Glutamatergic neuron (in vitro differentiated cells): ENCODE results near the gene ADAM17. TPM values are rescaled to one million over a fixed set of nuclear protein-coding genes. Genes with fewer than 3 reads are reported as not detected.
"Not testable (repeated sequence)": the region's sequence is repeated elsewhere in the genome, so short reads cannot be mapped to it uniquely, and the experiment has no call there.

ENCODE experiments used
- DNase-seq: peaks from one replicate; pipeline ENCODE4 v3.0.0; 2022
- H3K27ac Mint-ChIP-seq: one replicate; pipeline ENCODE4 v1.8.0; 2020; ENCODE audit warnings: mild to moderate bottlenecking, mixed read lengths, inconsistent platforms; ENCODE audit not compliant: unreplicated experiment
- H3K27me3 Mint-ChIP-seq: one replicate; pipeline ENCODE4 v1.8.0; 2020; ENCODE audit warnings: mild to moderate bottlenecking, moderate library complexity, mixed read lengths, inconsistent platforms; ENCODE audit not compliant: unreplicated experiment
- H3K36me3 Mint-ChIP-seq: one replicate; pipeline ENCODE4 v1.8.0; 2020; ENCODE audit warnings: mild to moderate bottlenecking, mixed read lengths, inconsistent platforms; ENCODE audit not compliant: unreplicated experiment
- H3K4me1 Mint-ChIP-seq: one replicate; pipeline ENCODE4 v1.8.0; 2020; ENCODE audit warnings: mild to moderate bottlenecking, low read depth, mixed read lengths, inconsistent platforms; ENCODE audit not compliant: unreplicated experiment
- H3K4me3 Mint-ChIP-seq: one replicate; pipeline ENCODE4 v1.8.0; 2020; ENCODE audit warnings: mild to moderate bottlenecking, mixed read lengths, inconsistent platforms; ENCODE audit not compliant: unreplicated experiment
- H3K9me3 Mint-ChIP-seq: one replicate; pipeline ENCODE4 v1.8.0; 2020; ENCODE audit warnings: mild to moderate bottlenecking, moderate library complexity, mixed read lengths, inconsistent platforms; ENCODE audit not compliant: unreplicated experiment
- CTCF ChIP-seq: fragments of 200-600 bp; sonication (generic); IDR thresholded peaks from one replicate; pipeline ENCODE4 v1.5.0; 2021; ENCODE audit not compliant: partially characterized antibody, unreplicated experiment
- total RNA-seq: library from RNA; stranded (reverse); fragmentation: NEBNext Ultra II Directional; extraction: Animal tissue kit (Norgen Biotek cat#: 25700); gene quantifications from one replicate; pipeline ENCODE4 v1.2.1, GENCODE V29; 2021; ENCODE audit not compliant: unreplicated experiment

Gene ADAM17
- total RNA-seq, 1 donor from 2014 or later = 23.8 TPM

GRCh38 chr2:9592699-9593098, 37.1 kb upstream of the ADAM17 start:
- H3K9me3 Mint-ChIP-seq = no peaks in the 10 kb centered on the region
- no peak overlapping the region for H3K27ac Mint-ChIP-seq
- no peak for DNase-seq
- H3K4me1 Mint-ChIP-seq = peaks cover 10% of the 10 kb centered on the region
- no peak overlapping the region for H3K4me3 Mint-ChIP-seq
- H3K27me3 Mint-ChIP-seq = peaks cover under 1% of the 10 kb centered on the region
- no peaks in the 10 kb centered on the region for H3K36me3 Mint-ChIP-seq
- no peak for TF ChIP-seq CTCF

- peaks cover 5% of the 10 kb centered on the region for H3K4me1 Mint-ChIP-seq
- DNase-seq = no peak
- no peak overlapping the region for H3K4me3 Mint-ChIP-seq
- no peak for TF ChIP-seq CTCF
- H3K27me3 Mint-ChIP-seq = peaks cover 2% of the 10 kb centered on the region
- no peak overlapping the region for H3K27ac Mint-ChIP-seq
- H3K36me3 Mint-ChIP-seq = no peaks in the 10 kb centered on the region
- H3K9me3 Mint-ChIP-seq = no peaks in the 10 kb centered on the region
These were observed 35.0 kb upstream of the ADAM17 start for GRCh38 chr2:9590641-9591040.

GRCh38 chr2:9586465-9586864, 30.8 kb upstream of the ADAM17 start:
- no peak for TF ChIP-seq CTCF
- H3K36me3 Mint-ChIP-seq = no peaks in the 10 kb centered on the region
- H3K4me3 Mint-ChIP-seq = no peak overlapping the region
- H3K4me1 Mint-ChIP-seq = no peaks in the 10 kb centered on the region
- H3K9me3 Mint-ChIP-seq = no peaks in the 10 kb centered on the region
- no peak for DNase-seq
- H3K27me3 Mint-ChIP-seq = peaks cover 2% of the 10 kb centered on the region
- H3K27ac Mint-ChIP-seq = no peak overlapping the region

GRCh38 chr2:9585486-9585885, 29.9 kb upstream of the ADAM17 start:
- no peak overlapping the region for H3K27ac Mint-ChIP-seq
- peaks cover 2% of the 10 kb centered on the region for H3K27me3 Mint-ChIP-seq
- TF ChIP-seq CTCF = no peak
- H3K36me3 Mint-ChIP-seq = no peaks in the 10 kb centered on the region
- no peak for DNase-seq
- peaks cover 1% of the 10 kb centered on the region for H3K9me3 Mint-ChIP-seq
- H3K4me3 Mint-ChIP-seq = no peak overlapping the region
- no peaks in the 10 kb centered on the region for H3K4me1 Mint-ChIP-seq

- DNase-seq, H3K9me3 Mint-ChIP-seq, H3K27me3 Mint-ChIP-seq, H3K4me1 Mint-ChIP-seq, H3K36me3 Mint-ChIP-seq, H3K4me3 Mint-ChIP-seq, H3K27ac Mint-ChIP-seq: not testable (repeated sequence)
These were observed 29.3 kb upstream of the ADAM17 start for GRCh38 chr2:9584902-9585301.

- DNase-seq = no peak
- Mint-ChIP-seq H3K36me3 (no peaks in the 10 kb centered on the region), H3K27me3 (peaks cover 2% of the 10 kb centered on the region), H3K4me1 (no peaks in the 10 kb centered on the region), H3K9me3 (peaks cover 2% of the 10 kb centered on the region), H3K4me3 (no peak overlapping the region), H3K27ac (no peak overlapping the region)
- no peak for TF ChIP-seq CTCF
These were observed 27.0 kb upstream of the ADAM17 start for GRCh38 chr2:9582624-9583023.
